HG03571 (cell line): ENCODE measurements around the gene MICB.
"Not testable (repeated sequence)": the region's sequence is repeated elsewhere in the genome, so short reads cannot be mapped to it uniquely, and the experiment has no call there.

Experiments used
- ATAC-seq: cut with Tn5 transposase; IDR thresholded peaks from one replicate; pipeline ENCODE4 v1.9.1; 2021; ENCODE audit not compliant: unreplicated experiment

The MICB gene

DNA sequence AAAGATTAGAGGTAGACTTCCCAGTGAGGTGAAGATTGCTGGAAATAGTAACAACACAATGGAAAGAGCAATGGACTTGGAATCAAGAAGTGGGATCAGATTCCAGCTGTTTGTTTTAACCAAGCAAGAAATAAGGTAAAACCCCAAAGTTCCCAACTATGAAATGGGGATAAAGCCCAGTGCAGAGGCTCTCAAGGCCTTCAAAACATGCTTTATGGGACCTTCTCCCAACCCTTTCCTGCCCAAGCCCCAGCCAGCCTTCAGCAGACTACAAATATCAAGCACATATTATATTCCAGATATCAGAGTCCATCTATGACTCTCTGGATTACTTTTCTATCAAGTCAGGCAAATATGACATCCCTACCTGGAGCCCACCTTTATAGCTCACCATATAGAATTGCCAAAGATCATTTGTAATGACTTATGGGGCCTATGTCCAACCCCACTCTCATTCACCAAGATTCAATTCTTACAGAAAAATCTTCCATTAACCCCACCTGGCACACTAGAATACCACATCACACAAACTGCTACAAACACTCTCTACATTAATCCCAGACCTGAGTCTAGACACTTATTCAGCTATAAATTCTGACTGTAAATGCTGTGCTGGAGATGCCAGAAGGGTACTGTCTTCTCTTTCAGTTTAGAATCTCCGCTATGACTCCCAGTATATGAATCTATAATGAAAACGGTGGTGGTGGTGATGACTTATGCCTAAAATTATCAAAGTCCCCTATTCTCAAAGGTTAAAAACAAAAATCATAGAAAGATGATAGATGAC lies 37.8 kb downstream of the MICB start:
- ATAC-seq, result no peak

DNA sequence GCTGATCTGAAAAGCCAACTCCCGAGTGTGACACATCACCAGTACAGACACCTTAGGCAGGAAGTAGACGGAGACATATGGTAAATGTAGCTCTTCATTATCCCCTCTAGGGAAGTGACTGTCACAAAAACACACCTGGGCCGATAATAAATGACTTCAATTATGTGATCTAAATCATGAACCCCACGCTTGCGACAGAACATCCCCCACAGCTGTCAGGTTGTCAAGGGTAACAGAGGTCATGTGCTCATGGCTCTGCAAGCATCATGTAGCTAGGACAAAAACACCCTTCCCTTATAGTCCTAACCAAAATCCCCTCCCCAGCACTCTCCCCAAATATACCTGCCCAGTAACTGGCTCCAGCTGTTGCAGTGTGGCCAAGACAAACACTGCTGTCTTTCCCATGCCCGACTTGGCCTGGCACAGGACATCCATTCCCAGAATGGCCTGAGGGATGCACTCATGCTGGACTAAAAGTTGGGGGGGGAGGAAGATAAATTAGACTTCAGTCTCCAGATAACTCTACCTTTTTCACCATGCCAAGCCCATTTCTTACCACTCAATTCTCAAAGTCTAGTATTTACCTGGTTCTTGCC lies 41.0 kb downstream of the MICB start:
- no peak for ATAC-seq

DNA sequence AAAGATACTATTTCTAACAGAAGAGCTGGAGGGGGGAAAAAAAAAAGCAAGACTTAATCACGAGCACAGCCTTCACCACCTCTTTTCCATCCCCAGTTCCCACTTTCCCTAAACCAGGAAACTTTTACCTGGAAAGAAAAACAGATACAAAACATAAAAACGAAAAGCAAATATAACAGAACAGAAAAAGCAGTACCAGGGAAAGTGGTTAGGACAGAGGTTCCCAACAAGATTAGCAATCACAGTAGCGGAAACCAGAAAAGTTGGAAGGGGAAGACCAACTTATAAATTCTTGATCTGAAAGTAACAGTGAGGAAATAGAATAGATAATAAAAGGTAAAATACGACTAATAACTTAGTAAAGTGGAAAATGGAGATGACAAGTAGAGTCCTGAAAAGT lies 42.7 kb downstream of the MICB start:
- ATAC-seq, result no peak

- peak; percentile 6 for ATAC-seq
Observed at GRCh38 chr6:31541059-31541657, 43.2 kb downstream of the MICB start.

DNA sequence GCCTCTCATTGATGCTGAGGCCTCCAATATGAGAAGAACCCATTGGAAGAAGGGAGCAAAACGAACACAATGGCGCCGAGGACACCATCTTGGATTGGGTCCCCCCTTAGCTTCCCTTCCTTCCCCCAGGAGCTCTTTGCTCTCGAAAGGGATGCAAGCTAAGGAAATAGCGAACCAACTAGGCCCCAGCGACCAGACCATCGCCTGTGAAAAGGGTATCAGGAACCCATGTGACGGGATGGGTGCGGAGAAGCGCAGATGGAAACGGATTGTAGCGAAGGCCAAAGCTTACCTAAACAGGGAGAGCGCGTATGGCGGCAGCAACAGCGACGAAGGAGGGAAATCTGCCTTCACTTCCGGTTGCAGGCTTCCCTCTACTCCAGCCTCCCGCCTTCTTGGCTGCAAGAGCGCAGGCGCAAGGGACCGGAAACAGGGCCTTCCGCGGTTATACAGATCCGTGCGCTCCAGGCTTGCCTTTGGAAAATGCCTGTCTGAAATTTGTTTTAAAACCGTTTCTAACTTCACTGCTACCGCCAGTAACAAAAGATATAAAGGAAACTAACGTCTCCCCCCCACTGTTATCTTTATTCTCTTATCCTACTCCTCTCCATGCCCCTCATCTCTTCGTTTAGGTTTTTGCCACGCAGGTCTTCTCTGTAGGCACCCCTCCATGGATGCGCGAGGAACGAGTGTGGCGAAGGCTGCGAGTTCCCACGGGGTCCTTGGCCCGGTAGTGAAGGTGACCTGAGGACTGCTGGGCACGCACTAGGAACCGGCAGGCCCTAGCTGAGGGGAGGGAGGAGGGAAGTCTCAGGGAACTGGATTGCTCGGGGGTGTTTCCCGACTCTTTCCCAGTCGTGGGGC lies 43.9 kb downstream of the MICB start, which contains the start of gene DDX39B:
Gene DDX39B, minus strand, starts transcription at position 346 of the 864 bp plus-strand sequence. CDS start 1,471 bp downstream, outside the sequence.
- peak; percentile 54 for ATAC-seq

GRCh38 chr6:31543639-31544038 lies 45.7 kb downstream of the MICB start:
- no peak for ATAC-seq

GRCh38 chr6:31544676-31545075 lies 46.7 kb downstream of the MICB start:
- ATAC-seq, result no peak

- no peak for ATAC-seq
Observed at GRCh38 chr6:31545291-31545690, 47.3 kb downstream of the MICB start.

DNA sequence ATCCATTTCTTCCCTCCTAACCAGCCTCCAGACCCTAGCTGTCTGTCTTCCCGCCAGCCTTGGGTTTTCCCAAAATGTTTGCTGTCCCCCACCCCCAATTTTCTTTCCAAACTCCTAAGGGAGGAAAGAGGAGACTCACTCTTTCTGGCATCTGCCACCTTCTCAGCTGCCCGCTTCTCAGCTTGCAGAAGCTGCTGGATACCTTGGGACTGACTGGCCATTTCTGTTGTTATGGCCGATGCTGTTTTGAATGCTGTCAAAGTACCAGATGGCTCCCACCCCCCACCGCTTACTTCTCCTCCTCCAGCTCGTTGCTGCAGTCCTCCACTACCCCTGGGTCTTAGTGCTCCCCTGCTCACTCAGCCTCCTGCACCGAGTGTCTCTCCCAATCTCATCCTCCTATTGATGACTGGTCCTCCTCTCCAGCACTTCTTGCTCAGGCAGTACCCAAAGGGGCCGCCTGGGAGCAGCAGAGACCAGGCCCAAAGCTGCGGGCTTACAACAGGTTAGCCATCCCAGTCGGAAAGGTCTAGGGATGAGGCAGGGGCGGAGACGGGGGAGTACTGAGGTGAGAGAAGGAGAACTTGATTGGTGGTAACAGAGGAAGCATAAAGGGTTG lies 48.5 kb downstream of the MICB start, which contains the start of gene ATP6V1G2:
Gene ATP6V1G2, minus strand, starts transcription at position 270 of the 619 bp plus-strand sequence. Its CDS starts 49 bp downstream, at position 221.
- ATAC-seq, result peak; percentile 46

GRCh38 chr6:31546958-31547726 lies 49.2 kb downstream of the MICB start, which contains the start of gene NFKBIL1:
Gene NFKBIL1, plus strand, starts transcription at chr6:31547608. Its CDS starts 87 bp downstream, at chr6:31547695.
- peak; percentile 45 for ATAC-seq

GRCh38 chr6:31547727-31548543 lies 50.0 kb downstream of the MICB start:
- ATAC-seq, result no peak

GRCh38 chr6:31548544-31548873 lies 50.6 kb downstream of the MICB start:
- ATAC-seq, result no peak

DNA sequence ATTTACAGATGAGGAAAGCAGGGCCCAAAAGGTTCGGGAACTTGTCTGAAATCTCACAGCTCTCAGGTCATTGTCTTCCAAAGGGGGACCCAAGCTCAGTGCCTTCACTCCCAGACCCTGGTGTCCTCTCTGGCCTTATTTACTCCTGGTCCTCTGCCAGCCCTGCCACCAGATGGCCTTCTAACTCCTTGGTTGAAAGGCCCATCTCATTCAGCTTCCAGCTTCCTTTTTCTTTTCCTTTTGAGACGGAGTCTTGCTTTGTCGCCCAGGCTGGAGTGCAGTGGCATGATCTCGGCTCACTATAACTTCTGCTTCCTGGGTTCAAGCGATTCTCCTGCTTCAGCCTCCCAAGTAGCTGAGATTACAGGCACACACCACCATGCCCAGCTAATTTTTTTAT lies 53.4 kb downstream of the MICB start:
- not testable (repeated sequence) for ATAC-seq

DNA sequence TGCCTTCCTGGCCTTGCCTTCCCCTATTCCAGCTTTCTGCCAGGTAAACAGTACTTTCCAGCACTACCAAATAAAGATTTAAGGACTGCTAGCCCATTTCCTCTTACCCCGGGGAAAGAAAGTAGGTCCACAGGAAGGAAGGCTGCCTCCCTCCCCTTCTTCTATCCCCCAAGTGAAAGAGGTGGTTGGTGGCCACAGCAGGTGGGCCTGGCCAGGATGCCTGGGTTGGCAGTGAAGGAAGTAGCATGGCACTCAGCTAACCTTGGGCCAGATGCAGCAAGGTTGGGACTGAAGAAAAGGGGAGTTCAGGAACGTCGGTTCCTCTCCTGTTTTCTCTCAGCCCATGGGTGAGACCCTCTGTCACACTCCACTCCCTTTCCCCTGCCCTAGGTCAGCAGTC lies 58.4 kb downstream of the MICB start:
- no peak for ATAC-seq

DNA sequence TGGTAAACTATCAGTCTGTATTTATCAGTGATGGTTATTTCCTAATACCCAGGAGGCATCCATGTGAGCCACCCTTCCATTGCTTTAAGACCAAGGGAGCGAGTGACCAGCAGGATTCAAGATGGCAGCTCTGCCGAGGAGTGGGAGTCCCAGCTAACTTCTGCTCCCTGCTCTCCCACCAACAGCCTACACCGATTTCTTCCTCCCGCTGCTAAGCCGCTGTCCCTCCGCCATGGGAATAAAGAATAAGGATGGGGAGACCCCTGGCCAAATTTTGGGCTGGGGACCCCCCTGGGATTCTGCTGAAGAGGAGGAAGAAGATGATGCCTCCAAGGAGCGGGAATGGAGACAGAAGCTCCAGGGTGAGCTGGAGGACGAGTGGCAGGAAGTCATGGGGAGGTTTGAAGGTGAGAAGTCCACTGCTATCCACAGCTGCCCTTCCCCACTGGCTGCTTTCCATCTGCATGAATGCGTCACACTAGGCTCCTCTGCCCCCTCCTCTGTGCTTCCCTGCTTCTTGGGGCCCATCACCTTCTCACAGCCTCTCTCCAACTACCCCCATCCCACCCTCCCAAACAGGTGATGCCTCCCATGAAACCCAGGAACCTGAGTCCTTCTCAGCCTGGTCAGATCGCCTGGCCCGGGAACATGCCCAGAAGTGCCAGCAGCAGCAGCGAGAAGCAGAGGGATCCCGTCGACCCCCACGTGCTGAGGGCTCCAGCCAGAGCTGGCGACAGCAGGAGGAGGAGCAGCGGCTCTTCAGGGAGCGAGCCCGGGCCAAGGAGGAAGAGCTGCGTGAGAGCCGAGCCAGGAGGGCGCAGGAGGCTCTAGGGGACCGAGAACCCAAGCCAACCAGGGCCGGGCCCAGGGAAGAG lies 59.7 kb downstream of the MICB start:
- ATAC-seq, result no peak

DNA sequence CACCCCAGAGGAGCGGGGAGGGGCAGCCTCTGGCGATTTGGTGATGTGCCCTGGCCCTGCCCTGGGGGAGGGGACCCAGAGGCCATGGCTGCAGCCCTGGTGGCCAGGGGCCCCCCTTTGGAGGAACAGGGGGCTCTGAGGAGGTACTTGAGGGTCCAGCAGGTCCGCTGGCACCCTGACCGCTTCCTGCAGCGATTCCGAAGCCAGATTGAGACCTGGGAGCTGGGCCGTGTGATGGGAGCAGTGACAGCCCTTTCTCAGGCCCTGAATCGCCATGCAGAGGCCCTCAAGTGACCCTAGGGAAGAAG lies 60.3 kb downstream of the MICB start:
- no peak for ATAC-seq

DNA sequence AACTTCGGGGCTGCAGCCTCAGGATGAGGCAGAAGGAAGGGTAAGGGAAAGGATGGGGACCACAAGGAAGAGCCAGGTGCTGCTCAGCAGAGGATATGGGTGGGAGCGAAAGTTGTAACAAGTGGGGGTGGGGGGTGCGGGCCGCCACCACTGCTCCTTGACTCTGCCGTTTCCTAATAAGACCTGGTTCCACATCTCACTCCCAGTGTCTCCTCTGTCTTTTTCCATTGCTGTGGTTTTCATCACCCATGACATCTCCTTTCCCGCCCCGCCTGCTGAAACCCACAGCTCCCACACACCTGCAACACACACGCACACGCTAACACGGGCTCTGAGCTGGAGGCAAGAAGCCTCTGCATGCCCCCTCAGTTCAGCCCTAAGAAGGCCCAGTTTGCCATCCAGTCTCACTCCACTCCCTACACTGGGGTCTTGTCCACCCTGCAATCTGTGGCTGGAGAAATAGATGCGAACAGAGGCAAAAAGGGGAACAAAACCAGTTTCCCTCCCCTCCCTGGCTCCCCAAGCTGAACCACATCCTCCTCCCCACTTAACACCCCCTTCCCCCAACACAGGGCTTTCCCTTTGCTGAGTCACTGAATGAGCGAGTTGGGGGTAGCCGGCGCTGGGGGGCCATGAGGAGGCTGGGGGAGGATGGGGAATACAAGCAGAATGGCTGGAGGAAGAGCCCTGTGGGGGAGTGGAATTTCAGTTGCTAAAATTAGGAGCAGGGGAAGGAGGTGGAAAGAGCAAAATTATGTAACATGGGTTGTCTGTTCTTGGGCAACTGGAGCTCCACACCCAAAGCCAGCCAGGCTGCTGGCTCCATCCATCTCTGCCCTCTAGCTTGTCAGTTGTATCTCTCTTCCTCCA lies 60.9 kb downstream of the MICB start:
- ATAC-seq, result no peak
